ENCODE data around the gene CSTF1.

CSTF1 gene

DNA sequence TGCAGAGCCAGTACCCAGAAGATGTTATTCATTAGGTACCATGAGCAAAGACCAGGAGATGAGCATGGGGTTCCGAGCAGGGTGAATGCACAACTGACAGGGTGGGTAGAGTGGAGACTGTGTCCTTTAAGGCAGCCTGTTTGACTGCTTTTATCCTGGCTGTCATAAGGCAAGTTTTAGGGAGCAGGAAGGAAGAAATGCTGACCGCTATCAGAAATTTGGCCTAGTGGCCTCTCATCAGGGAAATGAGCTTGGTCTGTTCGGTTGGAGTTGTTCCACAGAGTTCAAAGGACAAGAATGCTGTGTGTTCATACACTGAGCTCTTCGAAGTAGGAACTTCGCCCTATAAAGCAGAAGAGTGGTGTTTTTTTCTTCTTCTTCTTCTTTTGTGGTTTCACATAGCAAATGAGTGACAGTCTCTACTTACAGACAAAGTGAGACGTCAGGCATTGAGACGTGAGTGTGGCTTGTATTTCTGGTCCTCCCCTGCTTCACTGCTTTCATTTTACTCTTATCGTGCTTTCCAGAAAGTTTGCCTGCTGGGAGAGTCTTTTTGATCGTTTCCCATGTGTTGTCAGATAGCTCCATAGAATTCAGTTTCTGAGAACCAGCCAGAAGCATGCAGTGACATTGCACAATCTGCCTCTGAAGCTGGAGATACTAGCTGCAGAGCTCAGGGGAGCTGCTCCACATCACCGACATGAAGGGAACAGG lies 19.5 kb downstream of the CSTF1 start, which contains the start of gene CASS4:
Gene CASS4 (plus strand): TSS at position 502 of the 714 bp plus-strand sequence. CDS start 199 bp downstream, at position 701.
- H3K4me3 ChIP-seq (ENCODE audit: control insufficient read depth, low read depth, low read length), result no peak within 1 kb of the TSS
- DNase-seq (ENCODE audit: low read depth), result peak; percentile 83
- TF ChIP-seq, protein P1, sequence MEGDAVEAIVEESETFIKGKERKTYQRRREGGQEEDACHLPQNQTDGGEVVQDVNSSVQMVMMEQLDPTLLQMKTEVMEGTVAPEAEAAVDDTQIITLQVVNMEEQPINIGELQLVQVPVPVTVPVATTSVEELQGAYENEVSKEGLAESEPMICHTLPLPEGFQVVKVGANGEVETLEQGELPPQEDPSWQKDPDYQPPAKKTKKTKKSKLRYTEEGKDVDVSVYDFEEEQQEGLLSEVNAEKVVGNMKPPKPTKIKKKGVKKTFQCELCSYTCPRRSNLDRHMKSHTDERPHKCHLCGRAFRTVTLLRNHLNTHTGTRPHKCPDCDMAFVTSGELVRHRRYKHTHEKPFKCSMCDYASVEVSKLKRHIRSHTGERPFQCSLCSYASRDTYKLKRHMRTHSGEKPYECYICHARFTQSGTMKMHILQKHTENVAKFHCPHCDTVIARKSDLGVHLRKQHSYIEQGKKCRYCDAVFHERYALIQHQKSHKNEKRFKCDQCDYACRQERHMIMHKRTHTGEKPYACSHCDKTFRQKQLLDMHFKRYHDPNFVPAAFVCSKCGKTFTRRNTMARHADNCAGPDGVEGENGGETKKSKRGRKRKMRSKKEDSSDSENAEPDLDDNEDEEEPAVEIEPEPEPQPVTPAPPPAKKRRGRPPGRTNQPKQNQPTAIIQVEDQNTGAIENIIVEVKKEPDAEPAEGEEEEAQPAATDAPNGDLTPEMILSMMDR (conservative IDR thresholded peaks at IDR 0.05; ENCODE audit: control insufficient read depth, insufficient read depth, low read depth, low read length), result peak; percentile 22

DNA sequence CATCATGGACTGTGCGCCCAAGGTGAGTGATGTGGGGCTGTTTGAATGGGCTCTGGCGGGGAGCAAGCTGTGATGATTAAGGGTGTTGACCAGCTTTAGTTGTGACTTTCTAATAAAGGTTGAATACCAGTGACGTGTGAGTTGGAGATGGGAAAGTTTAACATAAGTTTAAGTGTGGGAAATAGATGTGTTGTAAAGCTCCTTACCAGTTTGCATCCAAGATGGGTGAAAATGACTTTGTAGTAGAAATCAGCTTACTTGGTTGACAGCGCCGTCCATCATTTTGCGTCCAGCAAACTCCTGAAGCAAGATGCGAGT lies 20.0 kb downstream of the CSTF1 start:
- no peak overlapping the region for H3K4me3 ChIP-seq (ENCODE audit: control insufficient read depth, low read depth, low read length)
- no peak for DNase-seq (ENCODE audit: low read depth)
- TF ChIP-seq, protein P1 (conservative IDR thresholded peaks at IDR 0.05; ENCODE audit: control insufficient read depth, insufficient read depth, low read depth, low read length), result no peak

DNA sequence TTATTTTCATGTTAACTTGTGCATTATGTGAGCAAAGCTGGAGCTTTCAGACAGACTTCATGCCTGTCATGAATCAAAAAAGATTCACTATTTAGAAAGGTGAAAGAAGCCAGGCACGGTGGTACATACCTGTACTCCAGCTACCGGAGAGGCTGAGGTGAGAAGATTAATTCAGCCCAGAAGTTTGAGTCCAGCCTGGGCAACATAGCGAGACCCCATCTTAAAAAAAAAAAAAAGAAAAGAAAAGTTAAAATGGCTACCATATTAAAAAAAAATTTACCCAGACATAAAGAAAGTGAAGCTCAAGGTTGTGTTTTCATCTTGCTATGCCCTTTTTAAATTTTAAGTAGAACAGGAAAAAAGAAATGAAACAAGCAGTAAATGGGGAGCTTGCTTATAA lies 20.5 kb downstream of the CSTF1 start:
- TF ChIP-seq, protein P1 (conservative IDR thresholded peaks at IDR 0.05; ENCODE audit: control insufficient read depth, insufficient read depth, low read depth, low read length), result no peak
- no peak for DNase-seq (ENCODE audit: low read depth)
- no peak overlapping the region for H3K4me3 ChIP-seq (ENCODE audit: control insufficient read depth, low read depth, low read length)

DNA sequence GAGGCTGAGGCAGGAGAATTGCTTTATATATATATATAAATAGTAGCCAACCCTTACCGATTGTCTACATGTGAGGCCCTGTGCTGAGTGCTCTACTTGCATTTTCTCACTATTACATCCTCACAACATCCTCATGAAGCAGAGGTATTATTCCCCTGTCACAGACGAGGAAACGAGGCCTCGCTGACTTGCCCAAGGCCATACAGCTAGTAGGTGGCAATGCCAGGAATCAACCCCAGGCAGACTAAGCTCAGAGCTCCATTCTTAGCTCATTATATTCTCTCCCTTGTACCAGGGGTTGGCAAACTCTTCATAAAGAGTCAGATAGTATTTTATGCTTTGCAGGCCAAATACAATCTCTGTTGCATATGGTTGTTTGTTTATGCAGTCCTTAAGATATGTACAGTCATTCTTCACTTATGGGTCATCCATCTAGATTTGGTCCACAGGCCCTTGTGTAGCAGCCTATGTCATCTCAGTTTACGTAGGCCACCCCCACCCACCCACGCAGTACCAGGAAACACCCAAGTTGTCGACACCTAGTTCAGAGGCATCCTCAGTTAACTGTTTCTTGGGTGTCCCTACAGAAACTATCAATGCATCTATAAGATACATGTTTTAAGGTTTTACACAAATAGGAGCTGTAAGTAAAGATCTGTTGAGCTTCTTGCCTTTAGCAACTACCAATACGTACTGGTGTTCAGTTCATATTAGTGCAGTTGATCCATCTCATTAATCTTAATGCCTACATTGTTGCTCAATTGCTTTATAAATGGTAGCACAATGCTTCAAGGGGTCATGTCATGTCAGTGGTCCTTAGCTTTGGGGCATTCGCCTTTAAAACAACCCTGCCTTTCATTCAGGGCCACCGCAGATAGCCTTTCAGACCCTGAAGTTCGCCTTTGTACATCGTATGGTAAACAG lies 22.7 kb downstream of the CSTF1 start:
- DNase-seq (ENCODE audit: low read depth), result peak; percentile 90
- TF ChIP-seq, protein P1 (conservative IDR thresholded peaks at IDR 0.05; ENCODE audit: control insufficient read depth, insufficient read depth, low read depth, low read length), result no peak
- H3K4me3 ChIP-seq (ENCODE audit: control insufficient read depth, low read depth, low read length), result no peak overlapping the region

DNA sequence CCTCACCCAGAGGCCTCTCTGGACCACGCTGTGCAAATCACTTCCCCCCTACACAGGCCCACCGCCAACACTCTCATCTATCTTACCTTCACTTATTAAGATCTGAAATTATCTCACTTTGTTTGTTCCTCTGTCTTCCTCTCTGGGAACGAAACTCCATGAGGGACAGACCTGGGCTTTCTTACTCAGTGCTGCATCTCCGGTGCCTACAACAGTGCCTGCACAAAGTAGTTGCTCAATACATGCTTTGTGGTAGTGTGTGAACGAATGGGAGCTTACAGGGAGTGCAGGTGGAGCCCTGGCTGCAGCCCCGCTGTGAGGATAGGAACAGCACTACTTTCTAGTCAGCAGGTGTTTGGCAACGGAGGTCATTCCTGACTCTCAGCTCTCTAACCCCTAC lies 25.0 kb downstream of the CSTF1 start:
- no peak for DNase-seq (ENCODE audit: low read depth)
- no peak overlapping the region for H3K4me3 ChIP-seq (ENCODE audit: control insufficient read depth, low read depth, low read length)
- TF ChIP-seq, protein P1 (conservative IDR thresholded peaks at IDR 0.05; ENCODE audit: control insufficient read depth, insufficient read depth, low read depth, low read length), result no peak

DNA sequence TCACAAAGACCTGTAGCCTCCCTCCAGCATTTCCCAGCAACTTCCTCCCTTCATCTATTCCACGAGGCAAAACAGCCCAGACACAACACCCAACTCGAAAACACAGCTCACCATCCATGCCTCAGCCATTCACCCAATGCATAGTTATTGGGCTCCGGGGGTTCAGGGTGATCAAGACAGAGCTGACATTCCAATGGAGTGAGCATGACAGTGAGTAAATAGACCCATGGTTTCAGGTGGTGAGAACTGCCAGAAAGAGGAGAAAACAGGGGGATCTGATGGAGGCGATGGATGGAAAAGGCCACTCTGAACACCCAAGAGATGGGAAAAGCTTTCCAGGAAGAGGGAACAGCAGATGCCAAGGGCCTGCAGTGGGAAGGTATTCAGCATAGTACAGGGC lies 25.5 kb downstream of the CSTF1 start:
- TF ChIP-seq, protein P1 (conservative IDR thresholded peaks at IDR 0.05; ENCODE audit: control insufficient read depth, insufficient read depth, low read depth, low read length), result no peak
- DNase-seq (ENCODE audit: low read depth), result peak; percentile 38
- H3K4me3 ChIP-seq (ENCODE audit: control insufficient read depth, low read depth, low read length), result no peak overlapping the region

Data from fibroblast of mammary gland (primary cell).